Mucosa of stomach (tissue), 1 donor: ENCODE measurements around the gene TSPAN17.

ENCODE experiments used
- H3K27me3 ChIP-seq: one replicate; pipeline ENCODE4 v1.7.0; 2013; ENCODE audit warnings: mild to moderate bottlenecking, low read length; ENCODE audit not compliant: control insufficient read depth, insufficient read depth
- H3K36me3 ChIP-seq: one replicate; pipeline ENCODE4 v1.7.0; 2013; ENCODE audit warnings: low read length; ENCODE audit not compliant: control insufficient read depth, insufficient read depth
- H3K4me1 ChIP-seq: one replicate; pipeline ENCODE4 v1.7.0; 2013; ENCODE audit warnings: mild to moderate bottlenecking, low read length; ENCODE audit not compliant: control insufficient read depth, insufficient read depth
- H3K4me3 ChIP-seq: one replicate; pipeline ENCODE4 v1.7.0; 2013; ENCODE audit warnings: low read length
- H3K9ac ChIP-seq: one replicate; pipeline ENCODE4 v1.7.0; 2013; ENCODE audit warnings: mild to moderate bottlenecking, low read length, moderate library complexity
- H3K9me3 ChIP-seq: one replicate; pipeline ENCODE4 v1.7.0; 2013; ENCODE audit warnings: mild to moderate bottlenecking, low read length, moderate library complexity; ENCODE audit not compliant: control insufficient read depth
- donor health status: Pancreatic carcinoma.

TSPAN17 gene

DNA sequence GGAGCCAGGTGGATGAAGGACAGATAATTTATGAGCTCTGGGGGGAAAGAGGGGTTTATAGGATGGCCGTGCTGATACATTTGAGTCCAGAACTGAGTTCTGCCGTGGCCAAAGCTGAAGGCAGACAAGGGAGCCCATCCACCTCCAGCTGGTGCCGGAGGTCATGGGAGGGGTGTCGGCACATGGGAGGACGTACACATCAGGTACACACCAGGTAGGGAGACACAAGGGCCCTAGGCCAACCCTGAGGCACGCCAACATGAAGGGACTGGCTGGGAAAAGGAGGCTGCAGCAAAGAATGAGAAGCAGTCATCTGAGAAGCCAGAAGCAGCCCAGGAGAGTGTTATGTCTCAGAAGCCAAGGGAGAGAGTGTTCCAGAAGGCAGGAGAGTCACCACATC lies 35.3 kb upstream of the TSPAN17 start:
- no peaks in the 10 kb centered on the region for H3K36me3 ChIP-seq
- H3K4me3 ChIP-seq = no peak overlapping the region
- no peak overlapping the region for H3K9ac ChIP-seq
- no peaks in the 10 kb centered on the region for H3K9me3 ChIP-seq
- peaks cover 43% of the 10 kb centered on the region for H3K27me3 ChIP-seq
- H3K4me1 ChIP-seq = peaks cover 3% of the 10 kb centered on the region

DNA sequence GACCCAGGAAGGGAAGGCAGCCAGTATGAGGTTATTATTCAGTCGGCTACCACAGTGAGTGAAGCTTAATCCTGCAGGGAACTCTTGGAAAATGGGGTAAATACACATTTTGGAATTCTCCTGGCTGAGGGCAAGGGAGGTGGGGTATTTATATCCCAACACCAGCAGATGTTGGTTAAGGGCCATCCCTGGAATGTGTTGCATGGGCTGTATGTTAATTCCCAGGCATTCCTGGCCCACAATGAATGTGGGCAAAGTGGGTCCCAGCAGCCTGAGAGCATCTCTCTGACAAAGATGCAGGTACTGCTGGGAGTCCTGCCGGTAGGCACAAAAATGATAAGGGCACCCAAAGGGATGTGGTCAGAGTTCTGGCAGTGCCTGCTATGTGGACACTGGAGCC lies 34.4 kb upstream of the TSPAN17 start:
- H3K9me3 ChIP-seq = no peaks in the 10 kb centered on the region
- no peak overlapping the region for H3K9ac ChIP-seq
- no peaks in the 10 kb centered on the region for H3K36me3 ChIP-seq
- no peak overlapping the region for H3K4me3 ChIP-seq
- peaks cover 47% of the 10 kb centered on the region for H3K27me3 ChIP-seq
- peaks cover 3% of the 10 kb centered on the region for H3K4me1 ChIP-seq

DNA sequence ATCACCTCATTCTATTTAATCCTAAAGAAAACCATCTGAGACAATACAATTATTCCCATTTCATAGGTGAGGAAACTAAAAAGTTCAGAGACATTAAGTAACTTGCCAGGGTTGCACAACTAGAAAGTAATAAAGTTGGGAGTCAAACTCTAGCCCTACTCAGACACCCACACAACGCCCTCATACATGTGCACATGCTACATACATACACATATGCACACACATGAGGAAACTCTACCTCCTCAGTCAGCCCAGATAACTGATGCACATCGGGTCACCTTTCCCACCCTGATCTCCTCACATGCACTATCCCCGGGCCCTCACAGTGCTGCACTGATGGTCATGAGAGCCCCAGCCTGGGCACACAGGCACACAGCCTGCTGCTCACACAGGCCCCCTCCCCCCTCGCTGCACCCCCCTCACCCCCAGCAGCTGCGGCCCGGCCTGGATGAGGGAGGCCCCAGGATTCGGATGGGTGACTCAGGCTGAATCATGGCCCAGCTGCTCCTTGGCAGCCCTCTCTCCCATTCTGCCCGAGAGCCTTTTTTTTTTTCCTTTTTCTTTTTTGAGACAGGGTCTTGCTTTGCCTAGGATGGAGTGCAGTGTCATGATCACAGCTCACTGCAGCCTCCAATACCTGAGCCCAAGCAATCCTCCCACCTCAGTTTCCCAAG lies 32.3 kb upstream of the TSPAN17 start:
- peaks cover 57% of the 10 kb centered on the region for H3K27me3 ChIP-seq
- peaks cover 6% of the 10 kb centered on the region for H3K4me1 ChIP-seq
- no peak overlapping the region for H3K4me3 ChIP-seq

GRCh38 chr5:176616511-176616910 lies 30.8 kb upstream of the TSPAN17 start:
- H3K36me3 ChIP-seq = no peaks in the 10 kb centered on the region
- no peaks in the 10 kb centered on the region for H3K9me3 ChIP-seq
- peaks cover 6% of the 10 kb centered on the region for H3K4me1 ChIP-seq
- no peak overlapping the region for H3K4me3 ChIP-seq
- H3K9ac ChIP-seq = no peak overlapping the region
- H3K27me3 ChIP-seq = peaks cover 67% of the 10 kb centered on the region

More for the DNA sequence above, 32.3 kb upstream of the TSPAN17 start:
- Histone ChIP-seq H3K9me3 (no peaks in the 10 kb centered on the region), H3K9ac (no peak overlapping the region), H3K36me3 (no peaks in the 10 kb centered on the region)

DNA sequence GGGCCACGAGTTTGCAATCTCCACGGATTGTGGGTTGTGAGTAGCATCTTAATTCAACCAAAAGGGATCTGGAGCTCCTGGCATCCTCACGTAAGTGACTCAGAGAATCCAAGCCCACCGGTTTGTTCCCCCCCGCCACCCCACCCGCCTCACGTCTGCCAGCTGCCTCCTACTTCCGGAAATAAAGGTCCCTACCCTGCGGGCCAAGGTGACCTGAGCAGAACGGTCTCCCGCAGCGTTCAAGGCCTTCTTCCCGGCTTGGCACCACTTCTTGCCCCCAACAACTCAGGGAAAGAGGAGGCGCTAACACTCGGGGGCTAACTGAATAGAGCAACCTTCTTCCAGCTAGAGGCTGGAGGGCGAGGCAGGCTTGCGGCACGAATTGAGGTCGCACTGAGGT lies 28.5 kb upstream of the TSPAN17 start:
- Histone ChIP-seq H3K4me1 (peaks cover 4% of the 10 kb centered on the region), H3K9me3 (no peaks in the 10 kb centered on the region), H3K36me3 (no peaks in the 10 kb centered on the region), H3K9ac (no peak overlapping the region), H3K4me3 (no peak overlapping the region), H3K27me3 (peaks cover 62% of the 10 kb centered on the region)

DNA sequence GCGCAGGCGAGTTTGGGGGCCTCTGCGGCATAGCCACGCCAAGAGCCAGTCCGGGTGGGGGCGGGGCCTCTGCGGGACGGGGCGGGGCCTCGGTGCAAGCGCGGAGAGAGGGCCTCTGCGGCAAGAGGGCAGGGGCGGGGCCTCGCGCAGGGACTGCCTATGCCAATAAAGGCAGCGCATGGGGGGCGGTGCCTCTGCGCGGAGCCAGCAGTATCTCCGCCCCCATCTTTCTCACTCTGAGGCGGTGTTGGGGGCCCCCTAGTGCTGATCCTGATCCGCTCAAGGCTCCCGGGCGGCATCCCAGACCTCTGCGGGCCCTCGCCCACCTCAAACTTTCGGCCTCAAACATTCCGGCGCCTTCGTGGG lies 28.1 kb upstream of the TSPAN17 start:
- H3K4me3 ChIP-seq = no peak overlapping the region
- peaks cover 65% of the 10 kb centered on the region for H3K27me3 ChIP-seq
- peaks cover 4% of the 10 kb centered on the region for H3K4me1 ChIP-seq
- H3K36me3 ChIP-seq = no peaks in the 10 kb centered on the region
- no peak overlapping the region for H3K9ac ChIP-seq
- no peaks in the 10 kb centered on the region for H3K9me3 ChIP-seq

DNA sequence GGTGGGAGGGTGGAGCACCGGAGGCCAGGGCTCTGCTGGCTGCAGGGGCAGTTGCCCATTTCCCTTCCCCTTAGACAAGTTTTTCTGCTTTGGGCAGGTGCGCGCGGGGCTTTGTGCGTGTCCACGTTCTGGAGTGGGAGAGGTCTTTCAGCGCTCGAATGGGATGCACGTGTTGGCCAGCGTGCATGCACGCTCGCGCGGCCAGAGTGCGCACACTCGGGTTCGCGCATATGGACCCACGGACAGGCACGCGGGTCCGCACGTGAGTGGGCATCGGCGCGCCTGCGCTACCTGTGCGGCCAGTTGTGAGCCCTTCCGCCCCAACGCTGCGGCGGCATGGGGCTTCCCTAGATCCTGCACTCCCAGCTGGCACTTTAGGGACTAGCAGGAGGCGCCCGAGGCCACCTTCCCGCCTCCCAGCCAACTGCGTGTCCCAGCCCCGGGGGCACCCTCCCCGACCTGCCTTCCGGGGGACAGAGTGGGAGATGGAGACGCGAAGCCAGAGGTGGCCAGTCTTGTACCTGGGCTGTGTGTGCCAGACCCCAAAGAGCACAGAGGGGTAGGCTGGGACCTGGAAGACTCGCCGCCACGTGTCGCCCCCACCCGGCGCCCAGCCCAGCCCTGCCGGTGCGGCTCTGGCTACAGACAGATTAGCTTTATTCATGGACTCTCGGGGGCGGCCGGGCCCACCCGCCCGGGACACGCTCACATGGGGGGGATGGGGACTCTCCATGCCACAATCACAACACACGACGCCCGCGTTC lies 27.5 kb upstream of the TSPAN17 start:
- peaks cover 4% of the 10 kb centered on the region for H3K4me1 ChIP-seq
- H3K27me3 ChIP-seq = peaks cover 67% of the 10 kb centered on the region
- no peaks in the 10 kb centered on the region for H3K36me3 ChIP-seq
- H3K4me3 ChIP-seq = no peak overlapping the region
- no peak overlapping the region for H3K9ac ChIP-seq
- H3K9me3 ChIP-seq = no peaks in the 10 kb centered on the region

DNA sequence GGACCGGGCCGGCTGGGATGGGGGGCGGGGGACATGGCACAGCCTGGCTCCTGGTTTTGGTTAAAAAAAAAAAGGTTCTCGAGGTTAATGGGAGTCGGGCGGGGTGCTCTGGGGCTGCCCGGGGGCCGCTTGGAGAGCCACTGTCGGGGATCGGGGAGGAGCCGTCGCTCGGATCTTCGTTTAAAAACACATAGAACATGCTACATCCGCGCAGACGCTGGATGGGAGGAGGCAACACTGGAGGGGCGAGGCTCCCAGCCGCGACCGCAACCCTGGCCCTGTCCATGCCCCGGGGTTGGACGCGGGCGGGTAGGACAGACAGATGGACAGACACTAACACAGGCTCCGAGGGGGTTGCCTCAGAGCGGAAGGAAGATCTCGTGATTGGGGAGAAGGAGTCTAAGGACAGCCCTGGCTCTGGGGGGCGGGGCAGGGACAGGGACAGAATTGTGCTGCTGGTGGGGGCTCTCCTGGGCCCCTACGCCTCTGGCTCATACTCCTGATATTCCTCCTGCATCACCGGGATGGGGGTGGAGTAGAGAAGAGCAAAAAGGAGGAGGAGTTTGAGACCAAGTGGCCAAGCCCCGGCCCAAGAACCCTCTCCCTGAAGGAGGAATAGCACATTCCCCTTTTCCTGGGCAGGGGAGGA lies 26.8 kb upstream of the TSPAN17 start:
- Histone ChIP-seq H3K9ac (no peak overlapping the region), H3K4me3 (no peak overlapping the region), H3K36me3 (no peaks in the 10 kb centered on the region), H3K9me3 (no peaks in the 10 kb centered on the region), H3K27me3 (peaks cover 72% of the 10 kb centered on the region), H3K4me1 (peaks cover 4% of the 10 kb centered on the region)

GRCh38 chr5:176621661-176622079 lies 25.6 kb upstream of the TSPAN17 start:
- H3K9me3 ChIP-seq = no peaks in the 10 kb centered on the region
- H3K4me1 ChIP-seq = peaks cover 10% of the 10 kb centered on the region
- no peak overlapping the region for H3K9ac ChIP-seq
- no peak overlapping the region for H3K4me3 ChIP-seq
- peaks cover 78% of the 10 kb centered on the region for H3K27me3 ChIP-seq
- no peaks in the 10 kb centered on the region for H3K36me3 ChIP-seq

- no peaks in the 10 kb centered on the region for H3K9me3 ChIP-seq
Measured at GRCh38 chr5:176624142-176624541, 23.1 kb upstream of the TSPAN17 start.

GRCh38 chr5:176624938-176625337 lies 22.3 kb upstream of the TSPAN17 start:
- Histone ChIP-seq H3K4me3 (no peak overlapping the region), H3K9ac (no peak overlapping the region), H3K9me3 (no peaks in the 10 kb centered on the region), H3K36me3 (no peaks in the 10 kb centered on the region), H3K27me3 (peaks cover 82% of the 10 kb centered on the region), H3K4me1 (peaks cover 13% of the 10 kb centered on the region)

More at GRCh38 chr5:176624142-176624541, 23.1 kb upstream of the TSPAN17 start:
- Histone ChIP-seq H3K9ac (no peak overlapping the region), H3K27me3 (peaks cover 82% of the 10 kb centered on the region), H3K36me3 (no peaks in the 10 kb centered on the region), H3K4me3 (no peak overlapping the region), H3K4me1 (peaks cover 15% of the 10 kb centered on the region)

- Histone ChIP-seq H3K9ac (no peak overlapping the region), H3K36me3 (no peaks in the 10 kb centered on the region), H3K27me3 (peaks cover 82% of the 10 kb centered on the region)
Measured at GRCh38 chr5:176625512-176625911, 21.8 kb upstream of the TSPAN17 start.

More at GRCh38 chr5:176625512-176625911, 21.8 kb upstream of the TSPAN17 start:
- Histone ChIP-seq H3K9me3 (no peaks in the 10 kb centered on the region), H3K4me1 (peaks cover 14% of the 10 kb centered on the region), H3K4me3 (no peak overlapping the region)
